Endothelial cell of coronary artery (primary cell): ENCODE results near the gene EPHA6. TPM values are rescaled to one million over a fixed set of nuclear protein-coding genes. Genes with fewer than 3 reads are reported as not detected.

Experiments
- total RNA-seq: library from RNA; depleted of rRNA; stranded (reverse); fragments of >200 nt; gene quantifications from 2 replicates; pipeline ENCODE4 v1.2.3, GENCODE V29; 2014

Gene EPHA6
- total RNA-seq = not detected in 2 replicates

GRCh38 chr3:96813820-96814650 is at the start of gene EPHA6:
Gene EPHA6, plus strand, starts transcription at chr3:96814594.

GRCh38 chr3:97764407-97765238 is 950.2 kb downstream of the EPHA6 start, which contains the start of gene ARL6:
Gene ARL6, plus strand, starts transcription at chr3:97764758. Its CDS starts 3,350 bp downstream, at chr3:97768108.

